Stimulated activated CD8-positive, alpha-beta memory T cell treated with anti-CD3 and anti-CD28 coated beads, Interleukin-4, amount 100 ng/mL, for 4 hours (primary cell): ENCODE measurements around the gene WASHC4.

Experiments
- DNase-seq, 2 donors: peaks; one replicate each; pipeline ENCODE4 v3.0.0-alpha.2; 2020; ENCODE audit warnings: low read depth in 2 of 2, low spot score in 1 of 2

WASHC4 gene

GRCh38 chr12:105205322-105206048 lies 98.0 kb downstream of the WASHC4 start:
- no peak for DNase-seq

GRCh38 chr12:105206686-105207374 lies 99.3 kb downstream of the WASHC4 start:
- DNase-seq, result no peak

DNA sequence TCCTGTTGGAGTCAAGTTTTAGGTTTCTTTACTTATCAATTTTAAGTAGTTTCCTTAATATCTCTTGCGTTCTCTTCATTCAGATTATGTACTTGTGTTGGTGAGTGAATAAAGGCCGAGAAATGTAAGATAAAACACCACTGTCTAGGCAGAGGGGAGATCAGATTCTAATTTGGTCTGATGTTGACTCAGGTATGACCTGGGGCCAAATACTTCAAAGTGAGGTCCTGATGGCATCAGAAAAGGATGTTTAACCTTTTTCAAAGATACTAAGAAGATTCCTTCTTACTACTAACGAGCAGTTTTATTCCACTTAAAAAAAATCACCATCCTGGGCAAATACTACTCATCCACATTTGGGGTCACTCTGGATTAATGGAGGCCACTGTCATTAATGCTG lies 101.6 kb downstream of the WASHC4 start:
- DNase-seq, result no peak

GRCh38 chr12:105212438-105212837 lies 104.9 kb downstream of the WASHC4 start:
- DNase-seq, result no peak

- no peak for DNase-seq
Measured at GRCh38 chr12:105214148-105214547, 106.6 kb downstream of the WASHC4 start.

GRCh38 chr12:105214670-105215375 lies 107.3 kb downstream of the WASHC4 start:
- no peak for DNase-seq

DNA sequence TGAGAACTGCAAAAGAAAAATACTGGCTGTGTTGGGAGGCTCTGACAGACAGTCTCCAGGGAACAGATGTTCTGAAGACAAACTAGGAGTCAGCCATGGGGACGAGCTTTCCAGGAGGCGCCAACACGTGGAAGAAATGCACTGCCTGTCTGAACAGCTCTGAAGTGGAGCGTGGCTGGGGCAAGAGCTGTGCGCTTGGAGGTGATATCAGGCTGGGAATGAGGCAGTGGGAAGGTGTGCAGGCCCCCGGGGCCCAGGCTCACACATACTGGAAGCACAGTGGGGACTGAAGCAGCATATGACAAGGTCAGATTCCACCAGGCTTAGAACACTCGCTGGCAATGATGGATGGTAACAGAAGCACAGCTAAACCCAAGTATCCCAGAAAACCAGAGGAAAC lies 110.9 kb downstream of the WASHC4 start:
- DNase-seq, result no peak
